SKM-1 (cell line): ENCODE results near the gene RABGGTA.
"Not testable (repeated sequence)": the region's sequence is repeated elsewhere in the genome, so short reads cannot be mapped to it uniquely, and the experiment has no call there.

ENCODE experiments used
- DNase-seq: peaks from one replicate; lab custom pipeline; 2025; ENCODE audit not compliant: unreplicated experiment; lab: John Stamatoyannopoulos, UW

RABGGTA gene

DNA sequence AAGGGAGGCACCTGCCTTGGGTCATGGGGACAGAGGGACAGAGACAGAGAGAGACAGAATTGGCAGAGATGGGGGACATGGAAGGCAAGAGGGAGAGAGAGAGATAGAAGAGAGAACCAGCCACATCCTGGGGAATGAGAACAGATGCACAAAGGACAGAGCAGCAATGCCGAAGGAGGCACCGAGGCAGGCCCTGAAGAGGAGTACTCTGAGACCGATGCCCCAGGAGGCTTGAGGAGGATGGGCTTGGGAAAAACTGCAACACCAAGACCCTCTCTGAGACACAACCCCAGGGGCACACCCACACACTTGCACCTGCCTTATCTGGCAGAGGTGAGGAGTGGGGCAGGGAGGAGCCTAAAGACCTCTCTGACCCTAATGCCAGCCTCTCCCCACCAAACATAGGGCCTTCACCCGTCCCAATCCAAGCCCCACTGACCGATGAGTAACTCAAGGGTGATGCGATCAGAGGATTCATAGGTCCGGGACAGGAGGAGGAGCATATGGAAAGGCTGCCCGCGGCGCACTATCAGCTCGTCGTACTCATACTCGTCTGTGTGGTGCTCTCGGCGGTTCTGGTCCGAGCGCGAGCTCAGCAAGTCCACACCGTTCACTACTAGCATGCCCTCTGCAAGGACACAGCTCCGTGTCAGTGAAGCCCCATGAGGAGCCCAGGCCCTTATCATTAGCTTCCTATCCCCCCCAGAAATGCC lies 10.0 kb downstream of the RABGGTA start:
- DNase-seq = no peak

DNA sequence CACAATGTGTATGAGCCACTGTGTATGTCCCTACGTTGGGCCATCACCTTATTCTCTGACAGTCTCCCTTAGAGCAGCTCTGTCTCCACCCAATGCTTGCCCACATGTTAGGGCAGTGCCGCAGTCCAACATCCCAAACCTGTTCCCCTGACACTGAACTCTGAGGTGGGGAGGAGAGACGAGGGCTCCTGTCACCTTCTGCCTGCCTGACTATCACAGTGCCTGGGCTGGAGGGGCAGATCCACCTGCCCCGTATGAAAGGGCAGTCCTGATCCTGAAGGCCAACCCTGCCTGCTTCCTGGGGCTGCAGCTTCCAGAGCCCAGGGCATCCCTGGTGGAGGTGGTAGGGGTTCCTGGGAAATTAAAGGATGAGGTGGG lies 10.6 kb downstream of the RABGGTA start:
- no peak for DNase-seq

DNA sequence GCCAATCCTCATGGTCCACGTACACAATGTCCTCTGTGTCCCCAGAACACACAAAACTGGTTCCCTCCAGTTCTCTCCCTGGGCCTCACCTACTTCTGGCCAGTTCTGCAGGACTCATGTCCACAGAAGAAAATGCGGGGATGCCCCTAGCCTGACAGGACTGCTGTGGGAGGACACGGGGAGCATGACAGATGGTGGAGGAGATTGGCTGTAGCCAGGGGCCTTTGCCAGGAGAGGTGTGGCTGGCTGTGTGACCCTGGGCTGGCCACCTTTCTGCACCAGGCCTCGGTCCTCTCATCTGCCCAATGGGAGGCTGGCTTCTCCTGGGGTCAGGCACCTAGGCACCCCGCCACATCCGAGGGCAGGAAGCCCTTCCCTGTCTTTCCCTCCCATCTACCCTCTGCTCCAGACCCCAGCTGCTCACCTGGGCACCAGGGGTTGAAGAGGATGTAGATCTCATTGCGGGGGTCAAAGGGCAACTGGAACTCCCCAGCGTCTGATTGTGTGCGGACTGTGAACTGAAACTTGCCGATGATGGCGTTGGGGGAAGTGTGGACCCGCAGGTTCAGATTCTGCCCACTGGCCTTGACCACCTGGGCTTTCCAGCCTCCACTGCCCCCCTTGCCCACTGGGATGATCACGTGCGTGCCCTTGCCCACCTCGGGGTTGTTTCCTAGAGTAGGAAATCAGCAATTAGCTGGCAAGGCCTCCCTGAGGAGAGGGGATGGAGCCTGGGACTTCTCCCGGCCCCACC lies 11.2 kb downstream of the RABGGTA start:
- no peak for DNase-seq

DNA sequence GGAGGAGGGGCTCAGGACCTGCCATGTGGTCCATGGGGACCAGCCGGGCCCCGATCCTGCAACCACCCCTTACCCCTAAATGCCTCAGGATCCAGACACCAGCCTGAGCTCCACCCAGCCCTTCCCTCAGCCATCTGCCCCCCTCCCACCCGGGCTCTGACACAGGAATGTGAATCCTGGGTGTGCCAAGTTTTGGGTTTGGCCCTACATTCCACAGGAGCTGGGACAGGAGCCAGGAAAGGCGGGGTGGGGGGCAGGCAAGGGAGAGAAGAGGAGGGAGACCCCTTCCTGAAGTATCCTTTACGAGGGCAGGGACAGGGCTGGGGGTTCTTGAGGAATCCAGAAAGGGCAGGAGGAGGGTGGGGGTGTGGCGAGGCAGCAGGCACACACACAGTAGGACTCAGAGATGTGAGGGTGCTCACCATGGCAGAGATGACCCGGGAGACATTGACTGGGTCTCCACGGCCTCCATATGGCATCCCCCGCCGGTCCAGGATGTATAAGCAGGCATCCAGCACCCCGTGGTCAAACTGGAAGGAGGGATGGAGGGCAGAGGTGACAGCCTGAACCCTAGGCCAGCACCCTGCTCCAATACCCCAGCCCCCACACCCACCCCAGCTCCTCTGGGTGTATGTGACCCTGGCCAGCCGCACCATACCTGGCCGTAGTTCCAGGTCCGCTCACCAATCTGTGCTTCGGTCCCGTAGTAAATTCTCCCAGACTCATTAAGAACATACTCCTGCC lies 11.9 kb downstream of the RABGGTA start:
- DNase-seq = no peak

DNA sequence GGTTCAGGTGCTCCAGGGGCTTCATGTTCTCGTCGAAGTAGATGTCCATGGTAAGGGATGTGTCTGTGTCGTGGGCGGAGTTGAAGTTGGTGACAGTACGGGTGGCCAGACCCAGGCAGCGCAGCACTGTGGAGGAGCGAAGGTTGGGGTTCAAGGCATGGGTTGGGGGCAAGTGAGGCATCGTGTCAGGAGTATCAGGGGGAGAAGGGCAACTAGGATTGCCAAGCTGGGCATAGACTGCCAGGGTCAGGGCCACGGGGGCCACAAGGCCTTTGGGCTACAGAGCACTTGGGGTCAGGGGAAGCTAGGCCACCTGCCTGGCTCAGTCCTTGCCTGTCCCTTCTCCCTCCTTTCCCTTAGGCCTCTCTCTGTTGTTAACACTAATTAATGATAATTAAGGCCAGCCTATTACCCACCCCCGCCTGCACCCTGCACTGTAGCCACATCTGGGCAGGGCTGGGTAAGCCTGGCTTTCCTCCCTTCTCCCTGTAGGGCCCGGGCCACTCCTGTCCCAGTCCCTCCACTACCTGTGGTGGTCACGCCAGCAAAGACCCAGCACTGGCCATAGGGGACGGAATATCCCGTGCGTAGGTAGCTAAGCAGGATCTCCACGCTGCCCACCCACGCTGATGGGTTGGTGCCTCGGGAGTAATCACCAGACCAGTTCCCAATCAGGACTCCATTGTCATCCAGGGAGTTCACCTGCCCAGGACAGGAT lies 12.7 kb downstream of the RABGGTA start:
- DNase-seq = no peak

DNA sequence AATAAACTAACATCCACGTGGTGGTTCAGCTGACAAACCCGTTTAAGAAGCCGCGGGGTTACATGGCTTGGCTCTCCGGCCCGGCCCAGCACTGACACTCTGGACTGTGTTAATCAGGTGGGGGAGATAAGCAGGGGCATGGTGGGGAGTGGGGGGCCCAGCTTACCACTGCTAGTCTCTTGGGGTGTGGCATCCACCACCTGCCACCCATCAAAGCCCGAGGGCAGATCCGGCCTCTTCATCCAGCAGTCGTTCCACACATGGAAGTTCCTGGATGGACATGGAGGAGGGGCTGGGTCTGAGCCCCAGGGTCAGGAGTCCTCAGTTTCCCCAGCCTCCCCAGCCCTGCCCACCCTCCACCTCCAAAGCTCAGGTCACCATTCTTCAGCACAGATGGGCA lies 13.3 kb downstream of the RABGGTA start:
- DNase-seq = no peak

DNA sequence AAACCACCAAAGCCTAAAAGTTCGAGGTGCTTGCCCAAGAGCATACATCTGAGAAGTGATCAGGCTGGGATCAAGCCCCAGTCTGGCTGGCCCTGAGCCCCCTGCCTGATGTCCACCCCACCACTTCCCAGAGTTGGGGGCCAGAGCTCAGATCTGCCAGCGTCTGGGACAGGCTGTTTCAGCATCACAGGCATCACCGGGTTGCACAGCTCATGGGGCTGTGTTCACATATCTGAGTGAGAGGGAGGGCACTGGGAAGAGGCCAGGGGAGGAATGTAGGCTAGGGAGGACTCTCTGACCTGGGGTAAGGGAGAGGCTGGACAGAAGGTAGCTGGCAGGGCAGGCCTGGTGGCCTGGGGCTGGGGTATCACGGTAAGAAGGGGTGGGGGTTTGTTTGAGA lies 14.4 kb downstream of the RABGGTA start:
- no peak for DNase-seq

DNA sequence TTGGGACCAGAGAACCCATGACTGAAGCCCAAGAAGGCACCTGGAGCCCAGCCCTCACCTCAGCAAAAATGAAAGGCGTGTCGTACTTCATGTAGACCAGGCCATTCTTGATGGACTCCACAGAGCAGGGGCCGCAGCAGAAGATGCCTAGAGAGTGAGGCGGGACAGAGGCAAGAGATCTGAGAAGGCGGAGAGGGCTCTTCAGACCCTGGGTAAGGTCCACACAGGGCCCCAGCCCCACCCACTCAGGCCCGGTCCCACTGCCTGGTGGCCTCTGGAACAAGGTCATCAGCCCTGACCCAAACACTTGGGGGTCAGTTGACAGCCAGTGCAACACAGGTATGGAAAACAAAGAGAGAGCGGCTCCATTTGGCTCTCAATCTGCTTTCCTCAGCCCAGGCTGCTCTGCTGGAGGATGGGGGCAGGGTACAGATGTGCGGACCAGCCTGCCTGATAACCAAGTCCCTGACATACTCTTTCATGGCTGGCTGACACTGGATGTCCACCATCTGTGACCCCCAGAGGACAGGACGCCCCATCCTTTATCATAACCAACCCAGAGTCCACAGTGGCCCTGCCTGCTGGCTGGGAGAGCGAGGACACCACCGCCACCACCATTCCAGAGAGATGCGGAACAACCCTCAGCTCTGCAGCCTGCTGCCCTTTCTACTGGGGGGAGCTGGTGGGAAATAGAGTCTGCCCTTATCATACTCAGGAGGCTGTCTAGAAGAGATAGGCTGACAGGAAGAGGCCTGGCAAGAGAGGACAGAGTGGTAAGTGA lies 15.3 kb downstream of the RABGGTA start:
- no peak for DNase-seq

DNA sequence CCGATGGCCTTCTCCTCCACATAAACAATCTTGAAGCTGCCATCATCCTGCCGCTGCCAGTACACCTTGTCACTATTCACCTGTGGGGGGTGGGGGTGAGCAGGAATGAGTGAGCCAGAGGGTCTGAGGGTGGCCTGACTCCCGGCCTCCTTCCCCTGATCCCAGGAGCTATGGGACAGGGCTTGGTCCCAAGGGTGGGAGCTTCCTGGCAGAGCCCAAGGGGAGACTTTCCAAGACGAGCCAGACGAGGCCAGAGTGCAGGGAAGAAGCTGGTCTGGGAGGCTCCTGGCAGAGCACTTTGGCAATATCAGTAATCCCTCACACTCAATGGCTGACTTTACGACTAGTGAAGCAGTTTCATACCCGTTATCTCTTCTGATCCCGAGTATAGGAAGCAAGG lies 16.0 kb downstream of the RABGGTA start:
- DNase-seq = no peak

DNA sequence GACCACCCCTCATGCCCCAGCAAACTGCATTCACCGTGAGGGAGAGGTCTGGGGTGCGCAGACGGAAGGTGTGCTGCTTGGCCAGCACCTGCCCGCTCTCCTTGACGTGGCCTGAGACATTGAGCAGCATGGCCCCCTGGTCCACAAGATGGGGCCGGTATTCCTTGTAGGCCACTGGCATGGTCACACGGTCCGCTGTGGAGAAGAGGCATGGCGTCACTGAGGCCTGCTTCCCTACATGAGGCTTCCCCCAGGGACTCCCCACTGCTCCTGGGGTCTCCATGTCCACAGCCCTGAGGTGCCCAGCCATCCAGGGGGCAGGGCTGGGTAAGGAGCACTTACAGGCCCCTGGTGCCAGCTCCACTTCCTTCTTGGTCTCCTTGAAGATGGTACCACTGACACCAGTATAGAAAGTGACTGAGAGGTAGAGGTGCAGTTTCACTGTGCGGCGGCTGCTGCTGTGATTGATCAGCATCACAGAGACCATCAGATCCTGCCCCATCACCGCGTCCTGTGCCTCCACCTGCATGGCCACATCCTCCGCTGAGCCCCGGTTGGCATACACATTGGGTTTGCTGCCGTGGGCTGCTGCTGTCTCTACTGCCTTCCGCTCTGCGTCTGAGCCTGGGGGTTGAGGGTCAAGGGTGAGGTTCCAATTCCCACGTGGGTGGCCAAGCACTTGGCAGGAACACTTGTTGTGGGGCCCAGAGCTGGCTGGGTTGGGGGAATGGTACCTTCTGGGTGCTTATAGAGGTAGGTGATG lies 16.6 kb downstream of the RABGGTA start:
- no peak for DNase-seq

DNA sequence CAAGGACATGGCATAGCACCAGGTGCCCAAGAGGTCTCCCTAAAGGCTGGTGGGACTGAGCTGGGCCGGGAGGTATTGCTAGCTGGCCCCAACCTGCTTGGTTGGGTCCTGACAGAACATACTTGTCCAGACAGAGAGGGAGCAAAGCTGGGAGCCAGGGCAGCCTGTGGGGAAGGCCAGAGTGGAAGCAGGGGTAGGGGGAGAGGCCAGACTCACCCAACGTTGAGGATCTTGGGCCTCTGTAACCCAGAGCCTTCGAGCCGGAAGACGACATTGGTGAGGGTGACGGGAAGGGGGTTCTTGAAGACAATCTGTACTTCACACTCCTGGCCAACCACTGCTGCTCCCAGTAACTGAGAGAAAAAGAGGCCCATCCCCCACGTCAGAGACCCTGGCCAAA lies 17.5 kb downstream of the RABGGTA start:
- no peak for DNase-seq

DNA sequence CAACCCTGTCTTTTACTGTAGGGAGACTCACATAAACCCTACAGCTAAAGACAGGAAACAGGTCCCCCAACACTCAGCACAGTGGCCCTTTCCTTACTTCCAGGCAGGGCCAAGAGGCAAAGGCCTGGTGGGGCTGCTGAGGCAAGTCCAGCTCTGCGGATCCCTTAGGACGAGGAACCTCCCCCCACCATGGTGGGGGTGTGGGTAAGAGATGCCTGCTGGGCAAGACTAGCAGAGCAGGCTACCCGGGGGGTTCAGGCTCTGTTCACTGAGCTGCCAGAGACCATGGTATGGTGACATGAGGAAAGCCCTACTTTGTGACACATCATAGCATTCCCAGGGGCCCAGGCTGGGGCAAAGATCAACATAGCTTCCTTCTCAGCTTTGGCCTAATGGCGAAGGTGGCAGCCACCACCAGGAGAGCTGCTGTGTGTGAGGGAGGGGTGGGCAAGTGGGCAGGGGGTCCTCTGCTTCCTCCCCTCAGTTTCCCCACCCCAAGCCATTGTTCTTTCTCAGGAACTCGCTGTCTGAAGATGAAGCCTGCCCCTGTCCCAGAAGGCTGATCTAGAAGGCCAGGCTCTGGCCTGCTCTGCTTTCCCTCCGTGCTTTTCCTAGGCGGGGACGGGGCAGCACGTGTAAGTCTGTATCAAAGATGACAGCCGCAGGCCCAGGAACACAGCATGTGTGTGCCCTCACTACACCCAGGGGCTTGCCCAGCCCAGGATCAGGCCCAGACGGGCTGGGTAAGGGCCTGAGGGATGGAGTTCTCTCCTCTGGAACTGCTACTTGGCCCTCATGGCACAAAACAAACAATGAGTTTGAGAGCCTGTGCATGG lies 18.9 kb downstream of the RABGGTA start:
- DNase-seq = no peak

DNA sequence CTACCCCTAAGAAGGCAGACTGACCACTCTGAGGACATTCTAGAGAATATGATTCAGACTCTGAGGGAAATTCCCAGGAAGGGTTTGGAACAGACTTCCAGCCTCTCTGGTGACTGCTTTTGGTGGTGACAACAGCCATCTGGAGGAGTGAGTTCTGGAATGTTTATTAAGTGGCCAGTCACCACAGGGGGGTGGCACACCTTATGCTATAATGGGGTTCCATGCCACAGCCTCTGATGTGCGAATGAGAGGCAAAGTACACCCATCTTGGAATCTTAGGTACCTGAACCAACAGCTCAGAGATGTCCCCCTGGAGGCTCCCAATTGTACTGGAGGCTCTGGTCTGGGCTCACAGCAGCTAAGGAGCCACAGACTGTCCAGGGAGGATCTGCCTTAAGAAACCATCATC lies 19.5 kb downstream of the RABGGTA start:
- no peak for DNase-seq

DNA sequence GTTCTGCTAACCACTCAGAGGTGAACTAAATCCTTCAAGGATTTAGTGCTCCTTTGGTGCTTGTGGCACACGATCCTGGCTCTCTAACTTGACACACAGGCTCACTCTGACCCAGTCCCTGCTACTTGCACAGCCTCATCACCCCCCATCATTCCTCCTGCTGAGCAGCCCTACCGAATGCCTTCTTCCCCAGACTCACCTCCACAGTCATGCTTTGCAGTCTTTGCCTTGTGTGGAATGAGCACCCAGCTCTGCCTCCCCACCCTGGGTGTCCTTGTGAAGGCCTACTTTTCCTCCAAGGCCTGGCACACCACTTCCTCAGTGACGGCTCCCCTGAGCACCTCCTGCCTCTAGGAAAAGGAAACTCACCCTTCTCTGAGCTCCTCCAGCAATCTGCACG lies 21.0 kb downstream of the RABGGTA start:
- no peak for DNase-seq

DNA sequence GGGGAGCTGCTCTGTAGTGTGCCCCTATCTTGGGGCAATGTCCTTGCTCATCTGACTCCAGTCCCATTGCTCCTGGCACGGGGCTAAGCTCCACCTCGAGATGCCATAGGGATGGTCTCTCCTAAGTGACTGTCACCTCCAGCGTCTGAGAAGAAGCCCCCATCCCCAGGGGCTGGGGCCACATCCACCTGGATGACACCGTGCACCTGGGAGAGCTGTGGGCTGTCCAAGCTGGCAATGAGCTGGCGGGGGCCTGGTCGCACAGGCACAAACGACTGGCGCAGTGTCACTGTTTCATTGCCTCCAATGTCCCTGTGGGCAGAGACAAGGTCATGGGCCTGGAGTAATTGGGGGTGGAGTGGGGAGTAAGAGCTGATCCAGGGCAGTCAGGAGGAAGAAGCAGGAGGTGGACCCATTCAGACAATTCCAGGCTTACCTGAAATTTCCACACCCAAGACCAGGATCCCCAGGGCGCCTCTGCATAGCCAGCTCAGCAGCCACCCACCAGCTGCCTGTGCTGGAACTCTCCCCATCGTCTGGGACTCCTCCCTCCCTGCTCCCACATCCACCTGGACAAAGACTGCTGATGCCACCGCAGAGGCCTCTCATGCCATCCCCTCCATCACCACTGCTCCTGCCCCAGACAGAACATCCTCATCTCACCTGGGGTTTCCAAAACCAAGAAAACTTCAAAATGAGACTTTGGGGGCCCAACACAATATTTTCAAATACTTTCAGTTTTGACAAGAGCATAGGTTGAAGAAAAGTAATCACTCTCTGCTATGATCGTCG lies 22.0 kb downstream of the RABGGTA start:
- no peak for DNase-seq

DNA sequence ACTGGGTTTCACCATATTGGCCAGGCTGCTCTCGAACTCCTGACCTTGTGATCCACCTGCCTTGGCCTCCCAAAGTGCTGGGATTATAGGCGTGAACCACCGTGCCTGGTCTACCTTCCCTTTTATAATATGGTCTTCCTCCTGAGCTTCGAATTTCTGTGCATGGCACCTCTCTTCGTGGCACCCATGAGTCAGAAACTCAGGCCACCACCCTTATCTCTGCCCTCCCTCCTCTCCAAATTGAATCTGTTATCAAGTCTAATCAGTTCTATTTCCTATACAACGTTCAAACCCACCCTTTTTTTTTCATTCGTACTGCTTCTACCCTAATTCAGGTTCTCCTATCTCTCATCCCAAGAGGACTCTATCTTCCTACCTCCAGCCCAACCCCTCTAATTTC lies 24.0 kb downstream of the RABGGTA start:
- no peak for DNase-seq

DNA sequence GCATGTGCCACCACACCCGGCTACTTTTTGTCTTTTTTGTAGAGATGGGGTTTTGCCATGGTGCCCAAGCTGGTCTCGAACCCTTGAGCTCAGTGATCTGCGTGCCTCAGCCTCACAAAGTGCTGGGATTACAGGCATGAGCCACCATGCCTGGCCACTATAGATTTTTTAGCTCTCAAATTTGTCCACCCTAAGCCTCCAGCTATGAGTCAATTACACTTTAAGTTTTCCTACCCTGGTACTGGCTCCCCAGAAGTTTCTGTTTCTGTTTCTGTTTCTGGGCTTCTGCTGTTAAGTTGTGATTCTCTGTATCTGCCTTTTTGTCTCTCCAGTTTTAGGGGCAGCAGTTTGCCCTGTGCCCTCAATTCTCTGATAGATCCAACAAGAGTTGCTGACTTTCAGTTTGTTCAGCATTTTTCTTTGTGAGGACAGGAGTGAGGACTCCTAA lies 24.6 kb downstream of the RABGGTA start:
- no peak for DNase-seq

DNA sequence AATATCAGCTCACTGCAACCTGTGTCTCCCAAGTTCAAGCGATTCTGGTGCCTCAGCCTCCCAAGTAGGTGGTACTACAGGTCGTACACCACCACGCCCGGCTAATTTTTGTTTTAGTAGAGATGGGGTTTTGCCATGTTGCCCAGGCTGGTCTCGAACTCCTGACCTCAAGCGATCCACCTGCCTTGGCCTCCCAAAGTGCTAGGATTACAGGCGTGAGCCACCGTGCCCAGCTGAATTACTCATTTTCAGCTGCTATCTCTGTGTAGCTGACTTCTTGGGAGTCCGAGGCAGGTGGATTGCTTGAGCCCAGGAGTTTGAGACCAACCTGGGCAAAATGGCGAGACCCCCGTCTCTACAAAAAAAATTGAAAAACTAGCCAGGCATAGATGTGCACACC lies 26.0 kb downstream of the RABGGTA start:
- not testable (repeated sequence) for DNase-seq
